Activated CD8-positive, alpha-beta memory T cell treated with anti-CD3 and anti-CD28 coated beads for 4 hours (primary cell): Measurements from ENCODE around the gene TRIOBP.

Experiments used
- DNase-seq, 2 donors: peaks; one replicate each; pipeline ENCODE4 v3.0.0-alpha.2; 2020; ENCODE audit warnings: low read depth in 2 of 2

TRIOBP gene

GRCh38 chr22:37749226-37749625 is 52.4 kb downstream of the TRIOBP start:
- DNase-seq, result no peak

DNA sequence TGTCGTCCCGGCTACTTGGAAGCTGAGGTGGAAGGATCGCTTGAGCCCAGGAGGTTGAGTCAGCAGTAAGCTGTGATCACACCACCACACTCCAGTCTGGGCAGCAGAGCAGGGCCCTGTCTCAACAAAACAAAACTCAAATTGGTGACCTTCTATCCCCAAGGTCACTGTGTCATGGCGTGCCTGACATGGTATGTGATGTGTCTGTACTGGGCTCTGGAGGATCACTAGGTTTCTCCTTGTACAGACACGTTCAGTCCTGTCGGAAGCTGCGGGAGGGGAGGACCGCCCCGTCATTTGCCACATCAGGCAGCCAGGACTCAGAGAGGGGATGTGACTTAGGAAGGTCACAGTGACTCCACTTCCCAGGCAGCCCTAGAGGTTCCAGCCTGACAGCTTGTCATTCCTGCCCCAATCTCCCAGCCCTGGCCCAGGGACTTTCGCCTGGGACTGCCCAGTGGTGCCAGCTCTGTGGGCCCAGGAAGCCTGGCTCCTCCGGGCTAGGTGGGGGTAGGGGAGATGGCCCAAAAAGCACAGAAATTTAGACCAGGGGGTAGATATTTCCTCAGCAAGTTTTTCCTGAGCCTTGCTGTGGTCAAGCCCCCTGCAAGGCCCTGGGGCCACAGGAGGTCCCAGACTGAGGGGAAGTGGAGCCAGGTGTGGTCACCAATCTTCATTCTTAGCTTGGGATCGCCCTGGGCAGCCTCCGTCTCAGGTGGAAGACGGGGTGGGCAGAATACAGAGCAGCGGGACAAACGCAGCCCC is 53.2 kb downstream of the TRIOBP start:
- DNase-seq, result no peak

GRCh38 chr22:37750596-37751162 is 53.8 kb downstream of the TRIOBP start:
- no peak for DNase-seq

DNA sequence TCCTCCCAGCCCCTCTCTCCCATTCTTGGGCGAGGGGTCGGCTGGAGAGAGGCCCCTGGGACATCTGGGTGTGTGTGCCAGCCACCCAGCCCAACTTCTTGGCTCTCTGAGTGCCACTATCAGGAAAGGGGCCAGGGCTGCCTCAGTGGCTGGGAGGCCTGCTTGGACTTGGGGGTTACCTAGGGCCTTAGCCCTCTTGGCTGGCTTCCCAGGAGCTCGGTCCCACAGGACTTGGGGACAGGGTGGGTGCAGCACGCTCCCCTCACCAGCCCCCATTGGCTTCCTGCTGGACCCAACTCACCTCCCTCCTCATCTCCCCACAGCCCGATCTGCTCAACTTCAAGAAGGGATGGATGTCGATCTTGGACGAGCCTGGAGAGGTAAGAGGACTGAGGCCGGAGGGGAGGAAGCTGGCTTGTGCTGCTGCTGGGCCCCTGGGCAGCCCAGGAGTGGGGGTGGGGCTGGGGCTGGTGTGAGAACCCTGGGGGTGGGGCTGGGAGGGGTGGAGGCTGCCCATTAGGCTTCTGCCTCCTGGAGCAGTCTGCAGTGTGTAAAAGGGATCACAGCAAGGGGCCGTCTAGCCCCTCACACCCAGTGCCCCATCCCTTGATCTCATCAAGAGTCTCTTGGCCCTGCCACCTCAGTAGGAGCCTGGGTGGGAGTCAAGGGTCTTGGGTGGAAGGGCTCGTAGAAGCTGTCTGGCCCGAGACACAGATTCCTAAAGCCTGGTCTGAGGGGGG is 54.8 kb downstream of the TRIOBP start:
- DNase-seq, result no peak

DNA sequence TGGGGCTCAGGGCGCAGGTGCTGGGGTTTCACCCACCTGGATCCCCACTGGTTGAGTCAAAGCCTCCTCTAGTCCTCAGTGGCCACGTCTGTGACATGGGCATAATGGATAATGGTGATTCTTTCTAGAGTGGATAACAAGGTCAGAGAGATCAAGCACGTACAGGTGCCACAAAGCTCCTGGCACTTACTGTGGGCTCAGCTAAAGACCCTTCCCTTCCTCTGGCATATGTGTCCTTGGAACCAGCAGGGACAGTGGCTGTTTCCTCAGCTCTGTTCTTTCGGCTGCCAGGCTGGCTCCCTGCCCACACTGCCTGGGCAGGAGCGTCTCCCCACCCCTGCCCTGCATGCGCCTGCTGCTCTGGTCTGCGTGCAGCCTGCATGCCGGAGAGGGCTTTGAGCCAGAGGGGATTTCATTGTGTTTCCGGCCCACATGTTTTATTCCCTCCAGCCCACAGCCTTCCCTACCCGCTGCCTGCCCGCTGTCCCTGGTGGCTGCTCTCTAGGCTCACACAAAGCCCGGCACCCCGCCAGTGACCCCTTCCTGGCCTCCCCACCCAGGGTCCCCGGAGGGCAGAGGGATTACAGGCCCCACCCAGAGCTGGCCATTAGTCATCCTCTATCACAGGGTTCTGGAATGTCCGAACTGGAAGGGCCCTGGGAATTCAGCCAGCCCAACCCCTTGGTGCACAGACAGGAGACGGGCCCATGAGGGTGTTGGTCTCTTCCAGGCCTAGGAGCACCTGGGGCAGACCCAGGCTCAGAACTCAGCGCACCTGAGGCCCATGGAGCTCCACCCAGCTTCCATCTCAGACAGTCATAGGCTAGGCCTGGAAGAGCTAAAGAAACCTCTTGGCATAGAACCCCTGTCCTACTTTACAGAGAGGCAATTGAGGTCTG is 55.6 kb downstream of the TRIOBP start:
- DNase-seq, result no peak

DNA sequence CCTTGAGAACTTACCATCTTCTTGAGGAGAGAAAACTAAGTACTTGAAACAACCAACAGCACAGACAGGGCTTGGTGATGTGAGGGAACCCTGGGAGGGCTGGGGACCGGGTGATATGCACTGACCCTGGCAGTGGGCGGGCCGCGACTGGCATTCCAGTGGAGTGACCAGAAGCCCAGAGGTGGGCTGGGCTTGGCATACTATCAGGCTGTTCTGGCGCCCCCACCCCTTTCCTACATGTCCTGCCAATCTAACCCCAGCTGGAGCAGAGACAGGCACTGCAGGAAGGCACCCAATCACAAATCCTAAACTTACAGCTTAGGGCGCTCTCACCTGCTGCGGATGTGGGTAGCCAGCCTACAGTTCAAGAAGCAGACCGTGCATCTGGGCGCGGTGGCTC is 56.9 kb downstream of the TRIOBP start:
- no peak for DNase-seq

- DNase-seq, result no peak
These were observed 60.8 kb downstream of the TRIOBP start for GRCh38 chr22:37757663-37758062.

GRCh38 chr22:37758694-37759093 is 61.8 kb downstream of the TRIOBP start:
- no peak for DNase-seq

- DNase-seq, result no peak
These were observed 62.4 kb downstream of the TRIOBP start for GRCh38 chr22:37759281-37759680.

DNA sequence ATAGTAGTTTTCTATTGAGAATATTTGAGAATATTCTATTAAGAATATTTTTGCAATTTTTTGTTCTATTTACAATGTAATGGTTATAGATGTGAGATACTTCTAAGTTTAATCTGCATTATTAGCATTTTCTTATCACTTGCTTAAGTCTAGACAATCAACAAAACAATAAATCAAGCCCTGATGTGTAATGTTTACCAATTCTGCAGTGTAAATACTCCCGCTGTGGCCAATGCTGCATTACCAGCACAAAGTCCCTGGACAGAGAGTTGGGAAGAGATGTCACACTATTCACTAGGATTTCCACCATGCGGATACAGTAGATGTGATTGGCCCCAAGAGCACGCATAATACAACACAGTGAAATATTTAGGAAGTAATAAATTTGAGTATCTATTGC is 63.3 kb downstream of the TRIOBP start:
- DNase-seq, result no peak

DNA sequence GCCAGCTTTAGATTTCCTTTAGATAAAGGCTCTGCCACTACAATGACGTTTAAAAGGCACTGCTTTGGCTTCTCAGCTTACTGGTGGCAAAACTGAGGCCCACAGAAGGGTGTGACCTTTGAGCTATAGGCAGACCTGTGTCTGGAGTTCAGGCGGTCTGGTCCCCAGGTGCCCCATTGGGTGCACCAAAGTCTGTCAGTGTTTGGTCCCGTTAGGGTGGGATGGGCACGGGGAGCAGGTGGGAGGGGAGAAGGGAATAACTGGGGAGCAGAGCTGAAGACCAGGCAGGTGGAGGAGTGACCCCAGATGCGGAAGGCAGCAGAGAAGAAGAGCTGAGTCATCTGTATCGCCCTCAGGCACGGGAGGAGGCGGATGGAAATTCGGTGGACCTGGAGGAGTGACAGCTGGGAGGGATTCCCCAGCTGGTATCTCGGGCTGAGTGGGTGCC is 65.6 kb downstream of the TRIOBP start:
- no peak for DNase-seq

DNA sequence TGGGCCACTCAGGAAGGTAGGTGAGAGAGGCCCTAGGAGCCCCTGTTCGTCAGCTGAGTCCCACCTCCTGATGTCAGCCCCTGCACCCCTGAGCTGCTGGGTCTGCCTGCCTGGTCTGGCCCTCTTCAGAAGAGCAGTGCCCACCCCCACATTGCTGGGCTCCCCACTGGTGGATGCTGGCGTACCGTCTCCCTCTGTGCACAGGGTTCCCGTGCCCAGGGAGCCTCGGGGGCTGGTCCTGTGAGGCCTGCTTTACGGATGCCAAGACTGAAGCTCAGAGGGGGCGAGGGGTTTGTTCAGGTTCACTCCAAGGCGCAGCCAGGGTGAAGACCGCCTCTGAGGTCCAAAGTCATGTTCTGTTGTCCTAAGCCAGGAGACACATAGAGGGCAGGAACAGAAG is 66.2 kb downstream of the TRIOBP start:
- no peak for DNase-seq

GRCh38 chr22:37763652-37764051 is 66.8 kb downstream of the TRIOBP start:
- DNase-seq, result no peak

- DNase-seq, result no peak
These were observed 67.8 kb downstream of the TRIOBP start for GRCh38 chr22:37764622-37765021.

DNA sequence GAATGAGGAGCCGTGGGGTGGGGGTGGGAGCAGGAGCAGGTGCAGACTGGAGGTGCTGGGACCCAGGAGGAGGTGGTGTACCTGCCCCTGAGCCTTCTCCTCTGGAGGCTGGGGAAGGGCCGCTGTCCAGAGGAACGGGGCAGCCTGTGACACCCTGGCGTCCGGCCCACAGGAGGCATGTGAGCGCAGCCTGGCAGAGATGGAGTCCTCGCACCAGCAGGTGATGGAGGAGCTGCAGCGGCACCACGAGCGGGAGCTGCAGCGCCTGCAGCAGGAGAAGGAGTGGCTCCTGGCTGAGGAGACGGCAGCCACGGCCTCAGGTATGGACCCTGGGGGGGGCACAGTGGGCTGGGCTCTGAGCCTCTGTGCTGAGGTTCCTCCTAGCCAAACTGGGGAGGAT is 68.7 kb downstream of the TRIOBP start:
- no peak for DNase-seq

DNA sequence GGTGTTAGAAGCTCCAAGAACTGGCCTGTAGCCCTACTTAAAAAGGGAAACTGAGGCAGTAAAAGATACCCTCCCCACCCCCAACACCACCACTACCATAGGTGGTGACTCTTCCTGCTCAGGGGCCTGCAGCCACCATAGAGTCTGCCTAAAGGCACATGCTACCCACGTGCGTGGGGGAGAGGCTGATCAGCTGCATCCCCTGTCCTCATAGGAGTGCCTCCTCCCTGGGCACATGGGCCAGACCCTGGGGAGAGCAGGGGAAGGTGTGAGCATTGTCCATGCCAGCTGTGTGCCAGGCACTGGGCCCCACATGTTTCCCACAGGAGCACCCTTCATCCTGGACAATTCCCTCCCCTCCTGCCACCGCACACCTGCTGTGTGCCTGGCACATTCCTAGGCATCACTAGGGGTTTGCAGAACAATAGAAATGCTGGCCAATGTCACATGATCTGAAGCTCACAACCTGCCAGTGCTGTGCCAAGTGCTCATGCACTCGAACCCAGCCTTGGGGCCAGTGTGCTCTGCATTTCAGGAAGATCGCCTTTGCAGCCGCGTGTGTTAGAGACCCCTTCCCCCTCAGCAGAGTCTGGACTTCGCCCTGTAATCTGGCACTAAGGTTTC is 69.2 kb downstream of the TRIOBP start:
- DNase-seq, result no peak

DNA sequence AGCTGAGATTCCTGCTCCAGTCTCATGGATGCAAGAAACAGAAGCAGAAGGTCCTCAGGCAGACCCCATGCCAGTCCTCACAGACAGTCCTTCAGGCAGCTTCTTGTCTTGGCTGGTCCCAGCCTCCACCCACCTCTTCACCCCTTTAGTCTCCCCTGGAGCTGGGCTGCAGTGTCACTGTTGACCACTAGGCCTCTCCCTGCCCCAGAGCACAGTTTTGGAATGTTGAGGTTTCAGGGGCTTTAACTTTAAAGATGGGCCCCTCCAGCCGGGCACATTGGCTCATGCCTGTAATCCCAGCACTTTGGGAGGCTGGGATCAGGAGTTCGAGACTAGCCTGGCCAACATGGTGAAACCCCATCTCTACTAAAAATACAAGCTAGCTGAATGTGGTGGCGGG is 71.4 kb downstream of the TRIOBP start:
- no peak for DNase-seq

- no peak for DNase-seq
These were observed 72.2 kb downstream of the TRIOBP start for GRCh38 chr22:37769056-37769455.

- no peak for DNase-seq
These were observed 74.2 kb downstream of the TRIOBP start for GRCh38 chr22:37771081-37771480.

DNA sequence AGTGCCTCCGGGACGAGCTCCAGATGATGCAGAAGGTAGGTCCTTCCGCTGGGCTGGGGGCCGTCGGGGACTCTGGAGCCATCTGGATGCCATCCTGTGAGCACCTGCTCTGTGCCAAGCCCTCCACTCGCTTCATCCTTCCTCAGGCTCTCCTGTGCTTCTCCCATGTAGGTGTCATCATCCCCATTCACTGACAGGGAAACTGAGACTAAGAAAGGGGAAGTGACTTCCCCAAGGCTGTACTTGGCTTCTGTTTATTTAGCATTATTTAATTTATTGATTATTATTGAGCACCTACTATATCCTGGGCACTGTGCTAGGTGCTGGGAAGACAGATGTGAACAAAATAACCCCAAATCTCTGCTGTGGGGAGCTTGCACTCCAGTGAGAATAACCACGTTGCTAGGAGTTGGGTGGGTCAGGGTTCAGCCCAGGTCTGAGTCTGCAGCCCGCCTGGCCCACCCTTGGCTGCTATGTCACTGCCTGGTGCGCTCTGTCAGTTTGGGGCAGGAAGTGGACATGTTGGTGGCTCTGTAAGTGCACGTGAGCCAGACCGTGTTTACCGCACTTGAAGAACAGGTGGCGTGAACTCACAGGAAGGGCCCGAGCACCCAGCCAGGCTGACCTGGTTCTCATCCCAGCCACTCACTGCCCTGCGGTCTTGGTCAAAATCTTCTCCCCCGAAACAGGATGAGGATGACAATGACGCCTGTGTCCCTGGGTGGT is 75.0 kb downstream of the TRIOBP start:
- DNase-seq, result no peak

DNA sequence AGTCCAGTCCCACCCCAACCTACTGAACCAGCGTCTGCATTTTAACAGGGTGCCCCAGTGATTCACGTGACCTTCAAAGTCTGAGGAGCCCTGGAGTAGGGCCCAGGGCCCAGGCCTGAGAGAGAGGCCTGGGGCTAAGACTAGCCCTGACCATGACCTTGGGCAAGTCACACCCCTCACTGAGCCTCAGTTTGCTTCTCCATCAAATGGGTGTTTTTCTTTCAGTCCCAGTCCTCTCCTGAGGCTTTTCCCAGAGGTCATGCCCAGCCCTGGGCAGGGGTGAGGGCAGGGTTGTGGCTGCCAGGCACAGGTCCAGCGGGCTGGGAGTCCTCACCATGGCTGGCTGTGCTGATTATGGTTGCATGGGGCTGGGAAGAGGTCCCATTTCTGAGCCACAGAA is 77.9 kb downstream of the TRIOBP start:
- DNase-seq, result no peak
